Bone marrow (tissue), 2 donors: ENCODE results near the gene PRKAR2B.

Source experiments
- DNase-seq, 2 donors: peaks; one replicate each; lab custom pipeline; 2025; lab: John Stamatoyannopoulos, UW

PRKAR2B gene

DNA sequence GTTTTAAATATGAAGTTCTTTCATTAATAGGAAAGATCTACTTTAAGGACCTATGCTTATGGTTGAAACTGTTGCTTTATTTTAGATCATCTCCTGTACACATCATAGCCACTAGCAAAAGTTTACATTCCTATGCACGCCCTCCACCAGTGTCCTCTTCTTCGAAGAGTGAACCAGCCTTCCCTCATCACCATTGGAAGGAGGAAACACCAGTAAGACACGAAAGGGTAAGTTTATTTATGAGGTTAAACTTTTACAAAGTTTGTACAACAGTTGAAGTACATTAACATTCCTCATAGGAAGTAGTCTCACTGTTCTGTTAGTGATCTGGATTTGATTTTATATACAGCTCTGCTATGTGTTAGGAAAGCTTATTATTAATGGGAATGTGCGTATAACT is 141.2 kb downstream of the PRKAR2B start:
- DNase-seq = no peak

DNA sequence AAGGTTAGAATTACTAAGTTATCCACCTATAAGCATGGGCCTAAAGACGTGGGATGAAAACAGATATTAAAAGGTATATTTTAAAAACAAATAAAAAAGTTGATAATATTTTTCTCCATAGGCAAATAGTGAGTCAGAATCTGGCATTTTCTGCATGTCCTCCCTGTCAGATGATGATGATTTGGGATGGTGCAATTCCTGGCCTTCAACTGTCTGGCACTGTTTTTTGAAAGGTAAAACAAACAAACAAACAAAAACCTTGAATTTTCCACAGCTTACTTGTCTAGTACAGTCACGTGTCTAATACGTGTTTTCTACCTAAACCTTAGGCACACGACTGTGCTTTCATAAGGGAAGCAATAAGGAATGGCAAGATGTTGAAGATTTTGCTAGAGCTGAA is 141.7 kb downstream of the PRKAR2B start:
- DNase-seq = no peak

DNA sequence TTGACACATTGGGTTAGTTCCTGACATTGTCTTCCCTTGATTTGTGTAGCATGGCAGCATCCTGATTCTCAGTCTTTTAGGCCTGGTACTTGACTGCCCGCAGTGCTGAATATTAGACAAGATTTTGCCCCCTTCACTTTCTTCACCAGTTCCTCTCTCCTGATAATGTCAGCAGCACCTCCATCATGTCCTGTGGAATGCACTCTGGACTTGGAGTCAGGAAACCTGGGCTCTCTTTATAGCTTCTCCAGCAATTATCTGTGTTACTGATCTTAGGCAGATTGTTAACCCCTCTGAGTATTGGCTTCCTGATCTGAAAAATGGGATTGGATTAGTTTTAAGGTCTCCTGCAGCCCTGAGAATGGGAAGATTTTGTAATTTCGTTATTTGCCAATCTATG is 143.3 kb downstream of the PRKAR2B start:
- DNase-seq = no peak

DNA sequence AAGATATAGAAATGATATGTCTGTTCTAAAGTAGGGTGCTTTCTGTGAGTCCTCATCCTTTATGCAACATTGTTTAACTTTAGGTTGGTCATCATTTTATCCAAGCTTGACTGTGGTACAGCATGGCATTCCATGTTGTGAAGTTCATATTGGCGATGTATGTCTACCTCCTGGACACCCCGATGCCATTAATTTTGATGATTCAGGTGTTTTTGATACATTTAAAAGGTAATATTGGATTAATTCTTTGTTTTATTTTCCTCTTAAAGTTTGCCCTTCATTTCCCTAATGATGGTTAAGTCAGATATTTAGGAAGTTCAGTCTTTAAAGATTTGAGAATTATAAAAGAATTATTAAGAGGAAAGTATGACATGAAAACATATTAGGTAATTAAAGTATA is 145.6 kb downstream of the PRKAR2B start:
- DNase-seq = no peak

DNA sequence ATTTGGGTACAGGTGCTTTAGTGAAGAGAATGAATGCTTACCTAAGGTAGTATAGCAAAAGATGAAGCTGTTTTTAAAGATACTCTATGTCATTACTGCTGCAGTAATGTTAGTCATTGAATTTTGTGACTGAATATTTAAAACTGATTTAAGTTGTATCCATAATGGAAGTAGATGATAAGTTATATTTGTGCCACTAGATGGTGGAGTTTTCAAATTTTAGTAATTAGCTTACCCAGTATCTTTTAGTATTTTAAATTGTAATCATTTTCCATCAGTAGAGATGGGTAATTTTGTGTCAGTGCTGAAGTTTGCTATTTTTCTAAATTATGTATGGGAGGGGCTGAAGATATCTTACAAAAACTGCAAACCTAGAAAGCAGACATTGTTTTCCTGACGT is 149.5 kb downstream of the PRKAR2B start:
- no peak for DNase-seq

DNA sequence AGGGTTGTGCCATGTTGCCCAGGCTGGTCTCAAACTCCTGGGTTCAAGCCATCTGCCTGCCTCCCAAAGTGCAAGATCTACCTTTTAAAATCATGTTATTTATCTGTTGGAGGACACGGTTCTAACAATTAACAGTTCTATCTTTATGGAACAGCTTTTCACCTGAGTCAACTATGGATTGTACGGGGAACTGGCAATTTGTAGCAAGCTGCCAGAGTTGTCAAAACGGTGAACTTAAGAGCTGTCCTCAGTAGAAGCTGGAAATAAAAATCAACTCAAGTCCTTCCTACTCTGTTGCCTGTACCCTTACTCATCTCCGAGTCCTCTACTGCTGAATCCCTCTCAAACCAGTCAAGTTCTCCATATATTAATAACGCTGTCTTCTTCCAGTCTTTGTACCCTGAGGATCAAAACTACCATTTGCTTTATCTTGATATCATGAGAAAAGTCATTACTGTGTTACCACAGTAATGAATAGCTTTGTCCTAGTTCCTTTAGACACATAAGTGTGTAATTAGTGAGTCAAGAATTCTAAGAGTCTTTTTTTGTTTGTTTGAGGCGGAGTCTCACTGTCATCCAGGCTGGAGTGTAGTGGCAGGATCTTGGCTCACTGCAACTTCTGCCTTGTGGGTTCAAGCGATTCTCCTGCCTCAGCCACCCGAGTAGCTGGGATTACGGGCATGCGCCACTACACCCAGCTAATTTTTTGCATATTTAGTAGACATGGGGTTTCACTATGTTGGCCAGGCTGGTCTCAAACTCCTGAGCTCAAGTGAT is 152.5 kb downstream of the PRKAR2B start:
- no peak for DNase-seq

DNA sequence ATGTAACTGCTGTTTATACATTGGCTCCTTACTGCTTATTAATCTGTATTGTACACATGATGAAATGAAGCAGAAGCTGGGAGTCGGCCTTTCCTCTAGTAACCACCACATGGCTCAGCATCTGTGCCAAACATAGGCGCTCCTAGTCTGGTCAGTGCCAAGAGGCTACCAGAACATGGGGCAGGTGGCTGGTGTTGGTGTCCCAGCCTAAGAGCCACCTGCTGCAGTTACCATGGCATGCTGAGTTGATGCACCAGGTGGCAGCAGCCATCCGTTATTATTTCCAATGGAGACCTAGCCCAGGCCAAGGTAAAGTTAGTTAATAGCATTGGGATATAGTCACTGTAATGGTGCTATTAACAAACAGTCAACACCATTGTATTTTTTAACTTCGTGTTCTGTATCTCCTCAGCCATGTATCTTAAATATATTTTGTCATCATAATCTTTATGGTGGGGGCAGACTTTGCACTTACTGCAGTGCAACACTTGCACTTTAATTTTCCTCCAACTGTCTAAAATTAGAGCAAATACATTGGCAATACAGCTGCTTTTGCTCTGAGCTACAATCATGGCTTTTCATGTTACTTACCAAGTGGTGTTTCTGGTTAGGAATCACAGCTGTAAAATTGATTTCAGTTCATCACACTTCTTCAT is 157.4 kb downstream of the PRKAR2B start:
- DNase-seq = no peak

DNA sequence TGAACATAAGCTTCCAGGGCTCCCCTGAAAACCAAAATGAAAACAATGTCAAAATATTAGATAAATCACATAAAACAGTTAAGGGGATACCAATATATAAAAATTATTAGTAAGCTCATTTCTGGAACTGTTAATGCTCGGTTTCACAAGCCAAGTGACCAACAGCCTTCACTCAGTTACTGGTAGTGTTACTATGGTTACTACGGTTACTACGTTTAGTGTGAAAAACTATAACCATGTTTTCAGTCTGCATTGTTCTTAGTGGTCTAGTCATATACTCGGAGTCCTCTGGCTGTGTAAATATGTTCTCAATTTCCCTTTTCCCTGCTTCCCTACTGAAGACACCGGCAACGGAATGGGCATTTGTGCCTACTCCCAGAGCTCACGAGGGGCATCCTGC is 159.1 kb downstream of the PRKAR2B start:
- no peak for DNase-seq

DNA sequence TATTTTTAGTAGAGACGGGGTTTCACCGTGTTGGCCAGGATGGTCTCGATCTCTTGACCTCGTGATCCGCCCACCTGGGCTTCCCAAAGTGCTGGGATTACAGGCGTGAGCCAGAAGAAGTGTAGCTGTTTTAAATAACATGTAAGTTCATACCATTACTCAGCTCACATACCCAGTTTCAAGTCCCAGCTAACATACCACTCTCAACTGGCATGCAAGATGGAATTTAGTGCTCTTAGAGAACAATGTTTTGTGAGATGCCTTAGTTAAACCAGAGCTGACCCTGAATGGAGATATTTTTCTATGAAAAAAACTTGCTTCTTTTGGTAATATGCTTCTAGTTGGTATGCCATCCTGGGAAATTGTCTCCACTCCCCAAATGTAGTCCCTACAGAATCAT is 161.6 kb downstream of the PRKAR2B start:
- DNase-seq = no peak

DNA sequence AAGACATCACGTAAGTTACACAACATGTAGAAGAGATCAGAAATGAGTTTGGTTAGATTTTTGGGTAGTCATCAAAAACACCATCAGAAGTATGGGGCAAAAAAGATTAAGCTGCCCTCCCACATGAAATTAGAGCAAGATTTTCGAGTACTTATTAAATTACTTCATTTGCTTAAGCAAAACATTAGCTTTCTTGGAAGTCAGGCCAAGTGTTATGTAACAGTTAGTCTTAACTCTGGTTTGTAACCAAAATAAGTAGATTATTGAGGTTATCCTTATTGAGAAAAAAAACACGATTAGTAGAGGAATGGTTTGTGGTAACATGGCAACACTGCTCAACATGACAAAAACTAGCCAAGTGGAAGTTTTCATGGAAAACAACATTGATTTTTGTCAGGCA is 162.2 kb downstream of the PRKAR2B start:
- DNase-seq = no peak

DNA sequence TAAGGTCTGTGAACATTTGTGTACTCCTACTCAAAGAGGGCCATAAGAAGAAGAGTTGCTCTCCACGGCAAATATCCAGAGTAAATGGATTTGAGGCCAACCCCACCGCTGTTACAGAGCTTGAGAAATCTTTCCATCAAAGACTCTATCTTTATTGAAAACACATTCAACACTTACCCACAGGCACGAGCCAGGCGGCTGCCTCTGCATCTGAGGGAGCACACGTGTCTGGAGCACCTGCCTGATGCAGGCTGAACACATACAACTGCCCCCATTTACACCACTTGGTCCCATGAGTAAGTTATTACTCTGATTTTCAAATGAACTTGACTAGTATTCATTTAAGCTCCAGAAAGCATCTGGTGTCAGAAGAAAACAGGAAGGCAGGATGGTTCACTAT is 163.0 kb downstream of the PRKAR2B start:
- DNase-seq = no peak

DNA sequence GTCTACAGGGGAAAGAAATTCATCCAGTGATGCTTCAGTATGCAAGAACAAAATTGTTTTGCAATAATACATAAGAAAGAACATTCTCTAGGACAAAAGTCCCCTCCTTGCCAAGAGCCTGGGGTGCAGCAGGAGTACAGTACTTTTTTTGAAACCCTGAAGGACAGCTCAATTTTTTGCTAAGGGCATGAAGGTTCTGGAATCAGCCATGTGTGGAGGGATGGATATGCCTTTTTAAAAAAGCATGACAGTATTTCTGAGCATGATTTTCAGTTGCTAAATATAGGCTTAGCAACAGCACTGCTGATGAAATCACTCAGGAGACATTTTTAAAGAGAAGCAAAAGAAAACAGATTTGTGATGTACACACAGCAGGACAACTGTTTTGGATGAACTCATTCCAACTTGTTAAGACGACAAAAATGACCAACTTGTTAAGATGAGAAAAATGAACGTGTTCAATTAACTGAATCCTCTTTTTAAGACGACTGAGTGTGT is 163.6 kb downstream of the PRKAR2B start:
- DNase-seq = no peak

DNA sequence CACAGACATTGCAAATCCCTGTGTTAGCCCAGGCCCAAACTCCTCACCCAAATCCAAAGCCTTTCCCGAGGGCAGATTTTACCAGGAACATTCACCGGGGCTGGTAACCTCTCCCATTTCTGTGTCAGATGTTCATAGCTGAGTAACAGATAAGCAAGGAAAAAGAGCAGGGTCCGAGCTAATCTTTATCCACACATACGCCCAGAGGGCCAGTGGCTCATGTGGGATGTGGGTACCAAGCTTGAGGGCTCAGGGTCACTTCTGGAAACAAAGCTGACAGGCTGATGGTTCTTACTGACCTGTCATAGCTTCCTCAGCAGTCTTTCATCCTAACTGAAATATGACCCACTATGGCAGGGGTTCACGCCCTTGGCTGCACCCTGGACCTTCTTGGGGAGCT is 164.1 kb downstream of the PRKAR2B start:
- DNase-seq = no peak

DNA sequence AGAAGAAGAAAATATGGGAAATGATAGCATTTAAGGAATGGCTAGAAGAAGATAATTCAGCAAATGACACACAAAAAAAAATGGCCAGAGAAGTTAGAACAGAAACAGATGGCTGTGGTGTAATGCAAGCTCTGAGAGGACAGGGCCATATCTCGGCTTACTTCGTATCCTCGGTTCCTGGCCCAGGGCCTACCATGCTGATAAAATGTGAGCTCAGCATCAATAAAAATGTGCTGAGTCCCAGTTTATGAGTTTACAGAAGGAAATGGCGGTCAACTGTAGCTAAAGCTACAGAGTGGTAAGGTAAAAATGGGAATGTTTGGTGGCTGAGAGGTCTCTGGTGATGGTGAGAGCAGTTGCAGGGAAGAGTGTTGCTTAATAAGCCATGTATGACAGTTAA is 165.1 kb downstream of the PRKAR2B start:
- no peak for DNase-seq

DNA sequence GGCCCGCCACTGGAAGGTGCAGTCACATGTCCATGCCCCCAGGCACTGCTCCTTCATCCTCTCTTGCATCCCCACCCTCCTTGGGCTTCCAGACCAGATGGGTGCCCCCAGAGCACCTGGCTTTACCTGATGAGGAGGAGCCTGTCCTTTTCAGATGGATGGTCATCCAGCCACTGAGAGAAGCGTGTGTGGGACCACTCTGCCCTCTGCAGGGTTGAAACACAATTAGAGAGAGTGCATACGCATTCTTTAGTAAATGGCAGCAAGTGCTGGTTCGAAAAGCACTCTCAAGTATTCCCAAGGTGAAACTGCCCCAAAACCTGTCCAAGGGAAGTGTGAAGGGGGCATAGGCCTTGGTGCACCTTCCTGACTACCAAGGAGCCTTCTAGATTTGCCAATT is 165.9 kb downstream of the PRKAR2B start:
- no peak for DNase-seq
